ENCODE results near the gene ACAD11.
A peak's percentile ranks its signal among the peaks of the same experiment; 100 is the strongest.

The ACAD11 gene

GRCh38 chr3:132659365-132660051 is at the start of gene ACAD11:
ACAD11 (minus strand) TSS chr3:132659809; CDS start chr3:132659751, 58 bp downstream.
- H3K4me3 ChIP-seq (ENCODE audit: low read depth, low read length), result peak within 1 kb of the TSS; percentile 91

- H3K4me3 ChIP-seq (ENCODE audit: low read depth, low read length), result no peak overlapping the region
These were observed 44.1 kb upstream of the ACAD11 start for GRCh38 chr3:132703733-132704132.

- no peak overlapping the region for H3K4me3 ChIP-seq (ENCODE audit: low read depth, low read length)
These were observed 35.8 kb upstream of the ACAD11 start for GRCh38 chr3:132695422-132695821.

GRCh38 chr3:132694991-132695390 is 35.4 kb upstream of the ACAD11 start:
- no peak overlapping the region for H3K4me3 ChIP-seq (ENCODE audit: low read depth, low read length)

- H3K4me3 ChIP-seq (ENCODE audit: low read depth, low read length), result no peak overlapping the region
These were observed 30.4 kb upstream of the ACAD11 start for GRCh38 chr3:132690040-132690439.

- H3K4me3 ChIP-seq (ENCODE audit: low read depth, low read length), result no peak overlapping the region
These were observed 22.6 kb upstream of the ACAD11 start for GRCh38 chr3:132682201-132682600.

GRCh38 chr3:132681421-132681820 is 21.8 kb upstream of the ACAD11 start:
- no peak overlapping the region for H3K4me3 ChIP-seq (ENCODE audit: low read depth, low read length)

GRCh38 chr3:132679911-132680310 is 20.3 kb upstream of the ACAD11 start:
- H3K4me3 ChIP-seq (ENCODE audit: low read depth, low read length), result no peak overlapping the region

GRCh38 chr3:132675408-132675807 is 15.8 kb upstream of the ACAD11 start:
- no peak overlapping the region for H3K4me3 ChIP-seq (ENCODE audit: low read depth, low read length)

GRCh38 chr3:132669256-132669777 is 9.7 kb upstream of the ACAD11 start:
- H3K4me3 ChIP-seq (ENCODE audit: low read depth, low read length), result no peak overlapping the region

- no peak overlapping the region for H3K4me3 ChIP-seq (ENCODE audit: low read depth, low read length)
These were observed 5.7 kb upstream of the ACAD11 start for GRCh38 chr3:132665230-132665745.

- no peak overlapping the region for H3K4me3 ChIP-seq (ENCODE audit: low read depth, low read length)
These were observed 2.6 kb upstream of the ACAD11 start for GRCh38 chr3:132662212-132662611.

GRCh38 chr3:132661101-132661500 is 1.5 kb upstream of the ACAD11 start:
- peak overlapping the region; percentile 91 for H3K4me3 ChIP-seq (ENCODE audit: low read depth, low read length)

GRCh38 chr3:132660811-132661070 is 1.1 kb upstream of the ACAD11 start:
- H3K4me3 ChIP-seq (ENCODE audit: low read depth, low read length), result peak overlapping the region; percentile 91

GRCh38 chr3:132660052-132660810 is 622 bp upstream of the ACAD11 start, which contains the start of gene UBA5:
UBA5 (plus strand) TSS chr3:132660329; CDS start chr3:132660538, 209 bp downstream.
- peak within 1 kb of the TSS; percentile 91 for H3K4me3 ChIP-seq (ENCODE audit: low read depth, low read length)

GRCh38 chr3:132659000-132659364 is 627 bp downstream of the ACAD11 start:
- peak overlapping the region; percentile 91 for H3K4me3 ChIP-seq (ENCODE audit: low read depth, low read length)

GRCh38 chr3:132657869-132658747 is 1.5 kb downstream of the ACAD11 start:
- H3K4me3 ChIP-seq (ENCODE audit: low read depth, low read length), result no peak overlapping the region

- H3K4me3 ChIP-seq (ENCODE audit: low read depth, low read length), result no peak overlapping the region
These were observed 4.1 kb downstream of the ACAD11 start for GRCh38 chr3:132655471-132655870.

GRCh38 chr3:132654721-132655120 is 4.9 kb downstream of the ACAD11 start:
- no peak overlapping the region for H3K4me3 ChIP-seq (ENCODE audit: low read depth, low read length)

- H3K4me3 ChIP-seq (ENCODE audit: low read depth, low read length), result no peak overlapping the region
These were observed 5.4 kb downstream of the ACAD11 start for GRCh38 chr3:132654190-132654589.

GRCh38 chr3:132652640-132653270 is 6.9 kb downstream of the ACAD11 start:
- no peak overlapping the region for H3K4me3 ChIP-seq (ENCODE audit: low read depth, low read length)
